HG03378 (cell line): ENCODE measurements around the gene SEC14L2.
"Not testable (repeated sequence)": the region's sequence is repeated elsewhere in the genome, so short reads cannot be mapped to it uniquely, and the experiment has no call there.

ENCODE experiments used
- ATAC-seq: cut with Tn5 transposase; IDR thresholded peaks from one replicate; pipeline ENCODE4 v1.9.1; 2021; ENCODE audit warnings: mild to moderate bottlenecking, moderate library complexity; ENCODE audit not compliant: unreplicated experiment

The SEC14L2 gene

GRCh38 chr22:30425616-30426387 is 29.0 kb downstream of the SEC14L2 start, which contains the start of gene MTFP1:
Gene MTFP1 (plus strand): TSS chr22:30425768. CDS start chr22:30425880, 112 bp downstream.
- ATAC-seq: no peak

DNA sequence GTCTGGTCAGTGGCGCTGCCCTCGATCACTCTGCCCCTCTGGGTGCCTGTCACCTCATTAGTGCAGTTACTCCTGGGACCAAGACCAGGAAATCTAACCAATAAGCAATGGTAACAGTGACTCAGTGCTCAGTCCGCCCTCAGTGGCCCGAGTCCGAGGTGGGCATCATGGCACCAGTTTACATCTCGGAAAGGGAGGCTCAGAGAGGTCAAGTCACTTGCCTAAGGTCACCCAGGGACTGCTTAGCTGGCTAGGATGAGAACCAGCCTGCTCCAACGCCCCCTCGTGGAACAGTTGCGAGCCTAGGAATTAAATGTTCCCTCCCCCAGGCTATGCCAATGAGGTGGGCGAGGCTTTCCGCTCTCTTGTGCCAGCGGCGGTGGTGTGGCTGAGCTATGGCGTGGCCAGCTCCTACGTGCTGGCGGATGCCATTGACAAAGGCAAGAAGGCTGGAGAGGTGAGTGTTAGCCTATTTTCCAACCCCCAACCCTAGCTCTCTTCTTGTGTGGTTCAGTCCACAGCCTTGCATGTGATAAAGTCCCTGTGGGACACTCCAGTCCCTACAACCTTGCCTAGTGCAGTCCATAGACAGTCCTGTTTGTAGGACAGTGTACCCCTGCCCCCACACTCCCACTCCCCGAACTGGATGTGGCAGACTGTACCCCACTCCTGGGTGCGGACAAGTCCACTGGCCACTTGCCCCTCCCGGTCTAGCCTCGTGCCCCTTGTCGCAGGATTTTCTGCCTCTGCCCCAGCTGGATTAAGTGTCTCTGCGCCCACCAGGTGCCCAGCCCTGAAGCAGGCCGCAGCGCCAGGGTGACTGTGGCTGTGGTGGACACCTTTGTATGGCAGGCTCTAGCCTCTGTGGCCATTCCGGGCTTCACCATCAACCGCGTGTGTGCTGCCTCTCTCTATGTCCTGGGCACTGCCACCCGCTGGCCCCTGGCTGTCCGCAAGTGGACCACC is 29.9 kb downstream of the SEC14L2 start:
- no peak for ATAC-seq

DNA sequence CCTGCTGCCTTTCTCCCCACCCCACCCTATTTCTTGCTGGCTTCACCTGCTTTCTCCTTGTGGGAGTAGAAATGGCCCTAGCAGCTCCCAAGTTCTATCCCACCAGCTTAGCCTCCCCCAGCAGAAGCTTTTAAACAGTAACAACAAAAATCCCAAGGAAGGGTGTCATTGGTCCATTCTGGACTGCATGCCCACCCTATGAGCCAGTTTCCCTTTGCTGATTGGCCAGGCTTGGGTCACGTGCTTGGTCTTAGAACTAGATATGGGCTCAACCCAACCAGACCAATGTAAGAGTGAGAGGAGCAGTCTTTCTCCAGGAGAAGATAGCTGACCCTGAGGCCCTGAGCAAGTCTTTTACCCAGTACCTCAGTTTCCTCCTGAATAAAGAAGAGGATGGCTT is 31.1 kb downstream of the SEC14L2 start:
- no peak for ATAC-seq

DNA sequence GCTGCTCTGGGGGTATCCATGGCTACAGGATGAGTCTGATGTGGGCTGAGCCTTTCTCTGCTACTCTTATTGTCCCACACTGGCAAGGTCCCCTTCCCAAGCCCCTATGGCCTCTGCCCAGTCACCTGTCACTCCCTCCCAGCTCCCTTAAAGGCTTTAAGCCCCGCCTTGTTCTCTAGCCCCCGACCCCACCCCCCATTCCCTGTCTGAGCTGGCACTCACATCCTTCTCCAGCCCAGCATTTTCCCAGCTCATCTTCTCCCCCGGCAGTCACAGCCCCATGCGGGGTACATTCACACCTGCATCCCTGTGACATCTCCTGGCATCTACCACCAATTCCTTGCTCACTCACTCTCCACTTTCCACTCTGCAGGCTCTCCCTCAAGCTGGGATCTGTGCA is 33.1 kb downstream of the SEC14L2 start:
- ATAC-seq: no peak

GRCh38 chr22:30430933-30431332 is 34.1 kb downstream of the SEC14L2 start:
- ATAC-seq: no peak

DNA sequence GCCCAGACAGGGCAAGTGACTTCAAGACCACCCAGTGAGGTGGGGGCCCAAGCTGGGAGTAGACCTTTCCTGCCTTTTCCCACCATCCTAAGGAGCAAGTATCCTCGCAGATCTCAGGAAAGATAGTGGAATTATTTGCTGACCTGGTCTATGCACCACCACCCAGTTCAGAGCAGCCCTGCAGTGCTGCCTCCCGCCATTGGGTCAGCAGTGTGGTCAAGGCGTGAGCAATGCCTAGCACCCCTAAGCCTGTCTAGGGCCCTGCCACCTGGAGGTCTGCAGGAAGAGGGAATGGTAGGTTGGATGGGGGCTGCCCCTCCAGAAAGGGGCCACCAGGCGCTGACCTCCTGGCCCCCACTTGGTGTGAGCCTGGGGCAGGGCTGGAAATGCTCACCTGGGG is 35.3 kb downstream of the SEC14L2 start:
- no peak for ATAC-seq

DNA sequence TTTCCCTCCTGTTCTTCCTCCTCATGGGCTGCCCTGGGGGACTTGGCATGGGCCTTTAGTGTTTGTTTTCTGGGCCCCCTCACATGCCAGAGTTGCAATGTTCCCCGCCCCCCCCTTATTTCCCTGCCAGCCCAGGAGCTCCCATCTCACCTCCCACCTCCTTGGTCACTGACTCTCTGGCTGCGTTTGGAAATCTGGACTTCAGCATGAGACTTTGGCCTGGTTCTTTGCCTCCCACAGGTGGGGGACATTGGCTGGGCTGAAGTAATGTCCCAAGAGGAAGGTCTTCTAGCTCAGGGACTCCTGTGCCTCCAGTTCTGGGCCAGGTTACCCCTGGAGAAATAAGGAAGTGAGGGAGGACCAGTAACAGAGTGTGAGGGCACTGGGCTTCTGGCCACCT is 35.7 kb downstream of the SEC14L2 start:
- no peak for ATAC-seq

DNA sequence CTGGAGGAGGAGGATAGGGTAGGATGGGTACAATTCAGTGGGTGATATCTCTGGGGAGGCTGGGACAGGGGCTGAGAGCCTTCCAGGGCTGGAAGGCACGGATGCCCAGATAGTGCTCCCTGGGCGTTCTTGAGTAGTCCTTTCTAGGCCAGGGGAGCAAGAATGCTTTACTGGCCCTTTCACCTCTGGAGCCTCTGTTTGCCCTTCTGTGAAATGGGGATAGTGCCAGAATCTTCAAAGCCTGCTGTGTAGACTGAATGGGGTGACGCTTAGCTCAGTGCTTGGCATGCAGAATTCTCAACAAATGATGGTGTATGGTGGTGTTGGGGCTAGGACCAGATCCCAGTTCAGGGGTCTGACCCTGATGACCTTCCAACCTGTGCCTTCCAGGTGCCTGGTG is 36.4 kb downstream of the SEC14L2 start:
- ATAC-seq: no peak

DNA sequence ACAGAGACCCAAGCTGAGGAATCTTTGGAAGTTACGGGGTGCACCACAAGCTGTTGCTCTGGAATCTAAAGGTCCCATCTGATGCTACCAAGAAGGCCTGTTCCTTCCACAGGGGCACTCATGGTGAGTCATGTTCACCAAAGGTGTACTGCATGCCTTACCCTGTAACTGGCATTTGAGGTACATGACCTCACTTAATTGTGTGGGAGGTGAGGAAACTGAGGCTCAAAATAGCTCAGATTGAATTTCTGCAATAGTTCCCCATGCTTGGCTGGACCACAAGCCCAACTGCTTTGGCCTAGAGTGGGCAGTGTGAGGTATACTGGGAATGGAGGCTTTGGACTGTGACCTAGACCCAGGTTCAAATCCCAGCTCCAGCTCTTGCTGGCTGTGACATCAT is 37.0 kb downstream of the SEC14L2 start:
- no peak for ATAC-seq

GRCh38 chr22:30434843-30435242 is 38.0 kb downstream of the SEC14L2 start:
- ATAC-seq: no peak

GRCh38 chr22:30435674-30436126 is 38.9 kb downstream of the SEC14L2 start:
- no peak for ATAC-seq

- ATAC-seq: no peak
These were observed 39.4 kb downstream of the SEC14L2 start for GRCh38 chr22:30436196-30436595.

GRCh38 chr22:30438559-30438958 is 41.7 kb downstream of the SEC14L2 start:
- ATAC-seq: no peak

DNA sequence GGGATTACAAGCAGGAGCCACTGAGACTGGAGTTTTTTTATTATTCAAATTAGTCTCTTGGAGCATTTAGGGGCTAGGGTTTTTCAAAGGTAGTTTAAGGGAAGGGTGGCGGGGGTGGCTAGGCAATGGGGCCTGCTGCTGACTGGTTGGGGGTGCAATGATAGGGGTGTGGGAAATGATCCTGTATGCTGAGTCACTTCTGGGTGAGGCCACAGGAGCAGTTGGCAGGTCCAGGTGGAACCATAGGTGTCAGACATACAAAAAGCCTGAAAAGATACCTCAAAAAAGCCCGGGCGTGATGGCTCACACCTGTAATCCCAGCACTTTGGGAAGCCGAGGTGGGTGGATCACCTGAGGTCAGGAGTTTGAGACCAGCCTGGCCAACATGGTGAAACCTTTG is 42.4 kb downstream of the SEC14L2 start:
- no peak for ATAC-seq

- ATAC-seq: no peak
These were observed 43.0 kb downstream of the SEC14L2 start for GRCh38 chr22:30439836-30440235.

DNA sequence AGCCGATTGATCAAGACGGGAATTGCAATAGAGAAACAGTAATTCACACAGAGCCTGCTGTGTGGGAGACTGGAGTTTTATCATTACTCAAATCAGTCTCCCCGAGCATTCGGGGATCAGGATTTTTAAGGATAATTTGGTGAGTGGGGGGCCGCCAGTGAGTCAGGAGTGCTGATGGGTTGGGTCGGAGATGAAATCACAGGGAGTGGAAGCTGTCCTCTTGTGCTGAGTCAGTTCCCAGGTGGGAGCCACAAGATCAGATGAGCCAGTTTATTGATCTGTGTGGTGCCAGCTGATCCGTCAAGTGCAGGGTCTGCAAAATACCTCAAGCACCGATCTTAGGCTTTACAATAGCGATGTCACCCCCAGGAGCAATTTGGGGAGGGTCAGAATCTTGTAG is 44.3 kb downstream of the SEC14L2 start:
- ATAC-seq: no peak

DNA sequence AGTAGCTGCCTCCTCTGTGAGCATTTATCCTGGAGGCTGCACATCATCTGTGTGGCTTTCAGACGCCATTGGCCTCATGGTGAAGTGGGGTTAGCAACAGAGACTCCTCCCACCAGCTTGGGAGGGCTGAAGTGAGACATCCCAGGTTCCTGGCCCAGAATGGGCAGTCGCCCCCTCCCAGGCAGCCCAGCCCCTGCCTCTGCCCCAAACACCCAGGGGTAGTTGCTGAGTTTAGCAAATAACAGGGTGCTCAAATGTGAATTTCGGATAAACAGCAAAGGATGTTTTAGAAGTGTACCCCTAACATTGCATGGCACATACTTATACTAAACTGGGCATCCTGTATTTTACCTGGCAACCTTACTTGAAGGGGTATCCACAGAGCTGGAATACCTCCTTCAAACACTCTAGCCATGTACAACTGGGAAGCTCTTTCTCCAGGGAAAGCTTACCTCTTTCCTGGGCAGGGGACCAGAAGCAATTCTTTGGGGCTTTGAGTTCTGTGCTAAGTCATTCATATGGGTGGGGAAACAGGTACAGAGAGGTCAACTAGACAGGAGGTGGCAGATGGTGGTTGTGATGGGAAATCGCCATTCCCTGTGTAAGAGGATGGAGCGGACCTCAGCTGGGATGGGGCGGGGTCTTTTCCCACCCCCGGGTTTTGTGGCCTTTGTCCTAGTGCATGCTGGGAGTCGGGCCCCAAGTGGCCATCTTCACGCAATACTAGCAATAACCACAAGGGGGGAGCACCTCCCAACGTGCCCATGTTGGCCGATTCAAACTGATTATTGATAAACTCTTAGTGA is 48.0 kb downstream of the SEC14L2 start:
- no peak for ATAC-seq

DNA sequence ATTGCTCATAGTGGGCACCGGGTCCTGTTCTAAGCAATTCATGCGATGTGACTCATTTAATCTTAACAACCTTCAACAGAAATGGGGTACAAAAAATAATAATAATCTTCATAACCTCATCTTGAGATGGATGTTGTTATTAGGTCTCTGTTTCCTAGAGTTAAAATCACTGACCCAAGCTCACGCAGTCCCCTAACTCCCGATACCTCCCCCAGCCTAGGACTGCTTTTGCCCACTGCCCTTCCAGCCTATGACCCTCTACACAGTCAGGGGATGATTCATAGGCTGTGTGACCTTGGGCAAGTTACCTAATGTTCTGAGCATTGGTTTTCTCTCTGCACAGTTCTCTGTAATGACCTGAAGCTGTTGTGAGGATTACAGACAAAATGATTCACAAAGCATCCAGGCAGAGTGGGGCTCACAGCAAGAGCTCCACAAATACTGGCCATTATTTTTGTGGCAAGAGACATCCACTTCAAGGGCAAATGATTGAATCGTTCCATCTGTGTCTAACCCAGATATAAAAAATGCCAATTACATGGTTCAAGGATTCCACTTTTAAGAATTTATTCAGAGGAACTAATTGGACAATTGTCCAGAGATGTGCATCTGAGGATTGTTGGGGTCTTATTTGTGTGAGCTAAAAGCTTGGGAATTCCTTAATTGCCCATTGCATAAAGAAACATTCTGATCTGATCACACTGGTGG is 48.8 kb downstream of the SEC14L2 start:
- no peak for ATAC-seq

DNA sequence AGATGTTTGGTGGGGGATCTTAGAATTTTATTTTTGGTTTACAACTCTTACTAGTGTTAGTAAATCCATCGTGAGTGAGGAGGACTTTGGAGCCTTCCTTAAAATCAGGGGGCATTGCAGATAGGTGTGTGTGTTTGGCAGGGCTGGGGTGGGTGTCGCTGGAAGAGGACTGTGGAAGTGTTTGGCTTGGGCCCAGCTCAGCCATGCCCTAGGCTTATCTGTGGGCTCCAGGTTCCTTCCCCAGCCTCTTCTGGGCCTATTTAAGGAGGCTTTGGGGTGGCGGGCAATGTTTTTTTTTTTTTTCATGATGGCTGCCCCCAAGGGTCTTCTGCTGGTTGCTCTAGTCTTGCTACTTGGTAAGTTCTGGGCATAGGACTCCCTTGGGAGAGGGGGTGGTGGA is 50.8 kb downstream of the SEC14L2 start:
- ATAC-seq: no peak

- not testable (repeated sequence) for ATAC-seq
These were observed 54.7 kb downstream of the SEC14L2 start for GRCh38 chr22:30451488-30451887.
